ENCODE results near the gene PTOV1. TPM values are rescaled to one million over a fixed set of nuclear protein-coding genes. Genes with fewer than 3 reads are reported as not detected.

The PTOV1 gene
- total RNA-seq, 1 experiment from 2014 or later = 296 TPM

- Mint-ChIP-seq H3K36me3 (peaks cover 32% of the 10 kb centered on the region), H3K27ac (peak overlapping the region; percentile 38), H3K4me3 (no peak overlapping the region), H3K4me1 (no peaks in the 10 kb centered on the region), H3K27me3 (ENCODE audit: low read depth) (no peaks in the 10 kb centered on the region), H3K9me3 (no peaks in the 10 kb centered on the region)
- POLR2A ChIA-PET = no interaction called here
- TF ChIP-seq ZNF512 (CRISPR knock-in tag; IDR thresholded peaks at IDR 0.05; ENCODE audit: borderline replicate concordance) (no peak), TEAD1 (CRISPR knock-in tag; IDR thresholded peaks at IDR 0.05) (no peak)
- ATAC-seq (no peak), DNase-seq (ENCODE audit: low spot score) (no peak)
- CTCF ChIA-PET = interaction anchor here (1.1 kb wide), 1 partner anchor 28 kb away, joined by 4 read pairs; the partner anchor contains the start of gene FUZ
Observed at GRCh38 chr19:49840736-49841249, 10.2 kb upstream of the PTOV1 start.

GRCh38 chr19:49843265-49843664 is 7.7 kb upstream of the PTOV1 start:
- CTCF ChIA-PET = interaction anchor here (0.6 to 1.5 kb wide), 3 partner anchors 65 to 172 kb away, joined by 3 read pairs; partner anchors contain the start of gene AP2A1
- Mint-ChIP-seq H3K27me3 (ENCODE audit: low read depth) (no peaks in the 10 kb centered on the region; the same call in 1 of the 2 replicates), H3K36me3 (peaks cover 22% of the 10 kb centered on the region), H3K4me1 (no peaks in the 10 kb centered on the region), H3K9me3 (peaks cover 3% of the 10 kb centered on the region; the same call in 1 of the 2 replicates), H3K27ac (no peak overlapping the region), H3K4me3 (no peak overlapping the region)
- POLR2A ChIA-PET = interaction anchor here (0.6 kb wide), 1 partner anchor 92 kb away, joined by 3 read pairs; no protein-coding TSS in a partner anchor
- TF ChIP-seq USF2 (CRISPR knock-in tag; IDR thresholded peaks at IDR 0.05) (no peak), ATF6 (CRISPR knock-in tag; IDR thresholded peaks at IDR 0.05) (no peak), NFATC4 (CRISPR knock-in tag; IDR thresholded peaks at IDR 0.05) (no peak), TEAD1 (CRISPR knock-in tag; IDR thresholded peaks at IDR 0.05) (no peak), ZNF317 (CRISPR knock-in tag; IDR thresholded peaks at IDR 0.05; ENCODE audit: borderline replicate concordance, low read depth) (no peak), GRHL2 (CRISPR knock-in tag; IDR thresholded peaks at IDR 0.05; ENCODE audit: insufficient replicate concordance, severe bottlenecking) (no peak), OVOL2 (CRISPR knock-in tag; IDR thresholded peaks at IDR 0.05; ENCODE audit: borderline replicate concordance) (no peak), IRF1 (CRISPR knock-in tag; IDR thresholded peaks at IDR 0.05) (no peak), ZBTB43 (CRISPR knock-in tag; IDR thresholded peaks at IDR 0.05) (no peak), SMAD3 (CRISPR knock-in tag; IDR thresholded peaks at IDR 0.05; ENCODE audit: borderline replicate concordance) (no peak), ZNF416 (CRISPR knock-in tag; IDR thresholded peaks at IDR 0.05) (no peak)
- DNase-seq (ENCODE audit: low spot score) = no peak
- ATAC-seq = no peak

GRCh38 chr19:49844138-49845095 is 6.5 kb upstream of the PTOV1 start:
- no peaks in the 10 kb centered on the region; the same call in 1 of the 2 replicates for H3K27me3 Mint-ChIP-seq (ENCODE audit: low read depth)
- peaks cover 3% of the 10 kb centered on the region; the same call in 1 of the 2 replicates for H3K4me1 Mint-ChIP-seq
- ChIA-PET CTCF (interaction anchor here (0.6 to 1.9 kb wide), 7 partner anchors 14 to 127 kb away, joined by 3 to 9 read pairs (median 3); partner anchors contain the start of gene AP2A1), POLR2A (no interaction called here)
- H3K9me3 Mint-ChIP-seq = peaks cover 10% of the 10 kb centered on the region
- no peak for ATAC-seq
- H3K36me3 Mint-ChIP-seq = peaks cover 18% of the 10 kb centered on the region
- TF ChIP-seq GTF2I (CRISPR knock-in tag; conservative IDR thresholded peaks at IDR 0.05) (no peak), CREM (CRISPR knock-in tag; IDR thresholded peaks at IDR 0.05) (no peak), SOX15 (CRISPR knock-in tag; IDR thresholded peaks at IDR 0.05) (no peak)
- H3K27ac Mint-ChIP-seq = no peak overlapping the region
- no peak overlapping the region for H3K4me3 Mint-ChIP-seq
- DNase-seq (ENCODE audit: low spot score) = no peak

Data from WTC11 (cell line).